GM12864 (cell line): ENCODE data around the gene GRIFIN.

Experiments used
- DNase-seq: peaks from one replicate; pipeline ENCODE4 v3.0.0-alpha.2; 2011; ENCODE audit warnings: low read depth
- H3K4me3 ChIP-seq: 2 replicates; pipeline ENCODE4 v1.5.1; 2011; ENCODE audit warnings: mild to moderate bottlenecking, low read depth, low read length, control low read depth
- TF ChIP-seq, protein P1 (sequence below): IDR thresholded peaks from 2 replicates; pipeline ENCODE4 v1.5.1; 2011; ENCODE audit warnings: low read depth, mild to moderate bottlenecking, moderate library complexity, low read length, control low read depth, inconsistent platforms; ENCODE audit errors: missing control alignments

Gene GRIFIN

DNA sequence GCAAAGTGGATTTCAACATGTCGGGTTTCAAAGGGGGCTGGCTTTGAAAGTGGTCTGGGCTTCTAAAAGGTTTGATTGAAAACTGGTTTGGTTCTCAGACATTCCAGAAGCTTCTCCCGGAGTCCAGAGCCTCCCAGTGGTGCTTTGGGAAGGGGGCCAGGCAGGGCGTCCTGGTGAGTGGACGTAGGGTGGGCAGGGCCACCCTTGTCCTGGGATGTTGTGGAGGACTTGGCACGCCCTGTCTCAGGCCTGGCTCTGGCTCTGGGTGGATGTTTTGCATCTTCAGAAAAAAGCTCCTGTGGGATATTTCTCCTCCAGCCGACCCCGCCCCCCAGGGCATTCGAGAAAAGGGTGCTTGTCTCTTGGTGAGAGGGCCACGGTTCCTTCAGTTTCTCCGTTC lies 31.2 kb downstream of the GRIFIN start:
- DNase-seq = no peak
- H3K4me3 ChIP-seq = no peak overlapping the region
- TF ChIP-seq, protein P1, sequence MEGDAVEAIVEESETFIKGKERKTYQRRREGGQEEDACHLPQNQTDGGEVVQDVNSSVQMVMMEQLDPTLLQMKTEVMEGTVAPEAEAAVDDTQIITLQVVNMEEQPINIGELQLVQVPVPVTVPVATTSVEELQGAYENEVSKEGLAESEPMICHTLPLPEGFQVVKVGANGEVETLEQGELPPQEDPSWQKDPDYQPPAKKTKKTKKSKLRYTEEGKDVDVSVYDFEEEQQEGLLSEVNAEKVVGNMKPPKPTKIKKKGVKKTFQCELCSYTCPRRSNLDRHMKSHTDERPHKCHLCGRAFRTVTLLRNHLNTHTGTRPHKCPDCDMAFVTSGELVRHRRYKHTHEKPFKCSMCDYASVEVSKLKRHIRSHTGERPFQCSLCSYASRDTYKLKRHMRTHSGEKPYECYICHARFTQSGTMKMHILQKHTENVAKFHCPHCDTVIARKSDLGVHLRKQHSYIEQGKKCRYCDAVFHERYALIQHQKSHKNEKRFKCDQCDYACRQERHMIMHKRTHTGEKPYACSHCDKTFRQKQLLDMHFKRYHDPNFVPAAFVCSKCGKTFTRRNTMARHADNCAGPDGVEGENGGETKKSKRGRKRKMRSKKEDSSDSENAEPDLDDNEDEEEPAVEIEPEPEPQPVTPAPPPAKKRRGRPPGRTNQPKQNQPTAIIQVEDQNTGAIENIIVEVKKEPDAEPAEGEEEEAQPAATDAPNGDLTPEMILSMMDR = no peak

DNA sequence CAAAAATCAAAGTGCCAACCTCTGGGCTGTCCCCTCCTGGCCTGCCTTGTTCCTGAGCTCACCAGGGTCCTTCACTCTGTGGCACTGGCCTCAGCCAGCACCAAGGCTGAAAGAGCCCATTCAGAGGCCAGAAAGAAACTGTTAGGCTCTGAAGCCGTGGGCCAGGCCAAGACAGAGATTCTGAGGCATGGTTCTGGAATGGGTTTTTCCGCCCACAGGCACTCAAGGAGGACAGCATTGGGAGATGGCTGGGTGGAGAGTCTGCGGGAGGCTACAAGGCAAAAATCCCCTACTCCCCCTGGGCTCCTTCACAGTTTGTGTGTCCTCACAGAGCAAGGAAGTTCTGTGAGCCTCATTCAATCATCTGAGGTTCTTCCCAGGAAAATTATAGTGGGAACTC lies 31.7 kb downstream of the GRIFIN start:
- DNase-seq = no peak
- no peak overlapping the region for H3K4me3 ChIP-seq
- TF ChIP-seq, protein P1 = no peak

DNA sequence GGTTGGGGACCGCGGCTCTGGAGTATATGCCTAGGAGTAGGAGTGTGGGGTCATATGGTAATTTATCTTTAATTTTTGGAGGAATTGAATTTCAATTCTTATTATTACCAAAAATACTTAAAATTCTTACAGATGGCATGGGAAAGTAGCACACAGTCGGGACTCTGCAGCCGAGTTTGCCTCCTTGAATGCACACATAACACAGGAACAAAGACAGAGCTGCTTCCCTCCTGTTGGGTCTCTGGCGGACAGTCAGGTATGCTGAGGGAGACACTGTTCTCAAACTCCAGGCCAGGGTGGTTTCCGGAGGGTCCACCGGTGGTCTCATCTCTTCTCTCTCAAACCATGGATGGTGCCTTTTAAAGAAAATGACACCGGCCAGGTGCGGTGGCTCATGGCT lies 32.7 kb downstream of the GRIFIN start:
- no peak for DNase-seq
- TF ChIP-seq, protein P1 = no peak
- no peak overlapping the region for H3K4me3 ChIP-seq

DNA sequence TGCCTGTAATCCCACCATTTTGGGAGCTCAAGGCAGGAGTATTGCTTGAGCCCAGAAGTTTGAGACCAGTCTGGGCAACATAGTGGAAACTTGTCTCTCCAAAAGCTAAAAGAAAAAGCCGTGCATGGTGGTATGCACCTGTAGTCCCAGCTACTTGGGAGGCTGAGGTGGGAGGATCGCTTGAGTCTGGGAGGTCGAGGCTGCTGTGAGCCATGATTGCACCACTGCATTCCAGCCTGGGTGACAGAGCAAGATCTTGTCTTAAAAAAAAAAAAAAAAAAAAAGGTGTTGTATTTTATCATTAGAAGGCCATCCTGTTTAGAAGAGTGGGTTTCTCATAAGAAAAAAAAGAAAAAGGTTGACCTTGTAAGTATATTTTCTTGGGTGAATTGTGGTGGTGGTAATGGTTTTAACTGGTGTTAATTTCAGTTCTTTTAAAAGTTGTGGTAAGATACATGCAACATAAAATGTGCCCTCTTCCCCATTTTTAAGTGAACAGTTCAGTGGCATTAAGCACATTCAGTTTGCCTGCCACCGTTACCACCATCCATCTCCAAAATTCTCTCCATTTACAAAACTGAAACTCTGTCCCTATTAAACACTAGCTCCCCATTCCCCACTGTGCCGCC lies 34.7 kb downstream of the GRIFIN start:
- no peak for DNase-seq
- no peak overlapping the region for H3K4me3 ChIP-seq
- TF ChIP-seq, protein P1 = no peak

DNA sequence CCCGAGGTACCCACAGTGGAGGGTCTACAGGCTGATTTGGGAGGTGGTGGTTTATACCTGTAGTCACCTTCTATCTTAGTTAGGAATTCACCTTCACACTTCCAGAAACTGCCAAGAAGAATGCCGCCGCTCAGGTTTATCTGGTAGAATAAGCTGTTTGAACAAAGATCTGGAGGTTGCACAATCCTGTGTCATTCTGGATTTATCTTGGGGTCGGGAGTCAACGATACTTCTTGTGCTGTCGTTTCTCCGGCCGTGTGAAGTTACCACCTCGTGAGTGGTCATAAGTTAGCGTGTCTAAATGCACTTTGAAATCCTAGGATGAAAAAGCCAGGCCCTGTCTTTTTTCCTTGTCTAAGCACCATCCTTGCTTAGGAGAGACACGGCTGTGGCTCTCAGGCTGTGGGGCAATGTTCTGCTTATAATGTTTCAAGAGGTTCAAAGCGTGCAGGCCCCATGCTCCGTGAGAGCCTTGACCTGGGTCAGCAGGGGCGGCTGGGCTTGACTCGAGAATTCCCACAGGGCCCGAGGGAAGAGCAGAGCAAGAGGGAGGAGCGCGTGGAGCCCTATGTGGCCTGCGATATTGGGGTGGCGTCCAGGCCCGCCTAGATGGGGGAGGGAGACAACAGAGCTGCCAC lies 35.5 kb downstream of the GRIFIN start:
- no peak overlapping the region for H3K4me3 ChIP-seq
- DNase-seq = no peak

DNA sequence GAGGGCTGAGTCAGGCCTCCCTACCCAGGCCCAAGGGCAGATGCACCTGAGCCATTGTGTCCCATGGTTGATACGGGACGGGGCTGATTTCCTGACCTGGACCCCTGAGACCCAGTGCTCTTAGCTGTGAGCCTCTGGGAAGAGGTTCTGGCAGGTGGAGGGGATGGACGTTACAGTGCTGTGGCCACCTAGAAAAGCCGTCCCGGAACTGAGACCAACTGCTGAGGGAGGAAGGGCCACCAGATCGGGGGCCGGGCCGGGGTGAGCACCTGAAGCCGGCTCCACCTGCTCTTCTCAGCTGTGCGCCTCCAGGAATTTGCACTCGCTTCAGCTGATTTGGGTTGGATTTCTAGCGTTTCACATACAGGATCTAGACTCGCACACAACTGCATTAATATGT lies 37.4 kb downstream of the GRIFIN start:
- DNase-seq = no peak
- TF ChIP-seq, protein P1 = no peak
- no peak overlapping the region for H3K4me3 ChIP-seq

More for the DNA sequence above, 35.5 kb downstream of the GRIFIN start:
- TF ChIP-seq, protein P1 = no peak

DNA sequence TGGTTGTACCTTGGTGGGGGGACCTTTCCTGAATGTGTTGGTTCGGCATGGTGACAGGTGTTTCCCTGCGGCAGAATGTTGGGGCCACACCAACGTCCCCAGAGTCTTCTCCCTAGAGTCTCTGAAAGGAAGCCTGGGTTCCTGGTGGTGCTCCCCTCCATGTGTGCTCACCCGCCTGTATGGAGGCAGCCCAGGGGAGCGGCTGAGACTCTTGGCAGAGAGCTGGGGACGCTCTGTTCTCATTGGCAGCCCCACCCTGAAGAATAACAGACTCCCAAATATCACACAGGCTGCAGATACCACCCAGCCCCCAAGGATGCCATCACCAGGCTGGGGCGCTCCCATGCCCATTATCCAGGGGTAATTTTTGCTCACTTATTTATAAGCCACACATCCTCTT lies 38.0 kb downstream of the GRIFIN start:
- no peak overlapping the region for H3K4me3 ChIP-seq
- TF ChIP-seq, protein P1 = no peak
- no peak for DNase-seq
